HepG2 (cell line): ENCODE measurements around the gene INPP5E. TPM values are rescaled to one million over a fixed set of nuclear protein-coding genes. Genes with fewer than 3 reads are reported as not detected.

Source experiments
- ARID2 ChIP-seq: sonication (generic); formaldehyde crosslinking; IDR thresholded peaks from 2 replicates; pipeline ENCODE4 v1.8.1; 2022; ENCODE audit warnings: mild to moderate bottlenecking, missing genetic modification reagents, borderline replicate concordance
- ATF7-NPFF ChIP-seq: sonication (generic); formaldehyde crosslinking; IDR thresholded peaks from 2 replicates; pipeline ENCODE4 v1.8.1; 2023; ENCODE audit warnings: mild to moderate bottlenecking, low read depth, missing genetic modification reagents, moderate library complexity
- EZH2 ChIP-seq: conservative IDR thresholded peaks from 2 replicates; pipeline ENCODE4 v1.6.1; 2012; ENCODE audit warnings: mild to moderate bottlenecking, low read depth, low read length, moderate library complexity
- FOXC1 ChIP-seq: sonication (generic); formaldehyde crosslinking; IDR thresholded peaks from 2 replicates; pipeline ENCODE4 v1.8.0; 2022; ENCODE audit warnings: mild to moderate bottlenecking, missing genetic modification reagents, borderline replicate concordance
- HIVEP1 ChIP-seq: sonication (generic); formaldehyde crosslinking; IDR thresholded peaks from 2 replicates; pipeline ENCODE4 v1.4.0; 2020; ENCODE audit warnings: mild to moderate bottlenecking, missing genetic modification reagents
- KAT2B ChIP-seq: fragments of 150-350 bp; IDR thresholded peaks from 2 replicates; pipeline ENCODE4 v1.6.1; 2014; ENCODE audit warnings: low read depth, low read length, borderline replicate concordance
- KAT7 ChIP-seq: IDR thresholded peaks from 2 replicates; pipeline ENCODE4 v1.6.1; 2018; ENCODE audit warnings: borderline replicate concordance, missing compliant biosample characterization
- KAT8 ChIP-seq: IDR thresholded peaks from 2 replicates; pipeline ENCODE4 v1.6.1; 2016; ENCODE audit warnings: missing genetic modification reagents, missing compliant biosample characterization
- NFYC ChIP-seq: IDR thresholded peaks from 2 replicates; pipeline ENCODE4 v1.6.1; 2016; ENCODE audit warnings: missing genetic modification reagents, missing compliant biosample characterization
- RBAK ChIP-seq: sonication (generic); formaldehyde crosslinking; IDR thresholded peaks from 2 replicates; pipeline ENCODE4 v1.5.1; 2020; ENCODE audit warnings: mild to moderate bottlenecking, missing genetic modification reagents
- SMC3 ChIP-seq: IDR thresholded peaks from 2 replicates; pipeline ENCODE4 v1.6.1; 2011; ENCODE audit warnings: low read length, improper control_type of control experiment
- STAT6 ChIP-seq: sonication (generic); formaldehyde crosslinking; IDR thresholded peaks from 2 replicates; pipeline ENCODE4 v1.4.0; 2020; ENCODE audit warnings: missing genetic modification reagents, mild to moderate bottlenecking, borderline replicate concordance
- TBX2 ChIP-seq: sonication (generic); formaldehyde crosslinking; IDR thresholded peaks from 2 replicates; pipeline ENCODE4 v1.5.0; 2020; ENCODE audit warnings: missing genetic modification reagents, mild to moderate bottlenecking, borderline replicate concordance
- TEAD3 ChIP-seq: optimal IDR thresholded peaks from 2 replicates; pipeline ENCODE3; 2016; ENCODE audit warnings: borderline replicate concordance
- WIZ ChIP-seq: sonication (generic); formaldehyde crosslinking; IDR thresholded peaks from 2 replicates; pipeline ENCODE4 v1.5.1; 2020; ENCODE audit warnings: mild to moderate bottlenecking, missing genetic modification reagents
- ZBTB37 ChIP-seq: sonication (generic); formaldehyde crosslinking; IDR thresholded peaks from 2 replicates; pipeline ENCODE4 v1.4.0; 2020; ENCODE audit warnings: mild to moderate bottlenecking, missing genetic modification reagents
- ZNF839 ChIP-seq: sonication (generic); formaldehyde crosslinking; IDR thresholded peaks from 2 replicates; pipeline ENCODE4 v1.4.0; 2020; ENCODE audit warnings: missing genetic modification reagents, mild to moderate bottlenecking, borderline replicate concordance
- polyA plus RNA-seq, 8 experiments: library from polyadenylated mRNA; depleted of rRNA in 3 of 8; stranded (reverse) in 7 of 8; unstranded in 1 of 8; fragments of >200 nt; fragmentation: Illumina TruSeq in 4 of 8; extraction: Trizol in 4 of 8; gene quantifications; 2 replicates each; pipeline versions ENCODE4 v1.2.1 to v1.2.3, GENCODE V29; 2011 to 2016; ENCODE audit warnings: low read depth in 4 of 8, missing spikeins in 1 of 8, mixed read lengths in 1 of 8; ENCODE audit not compliant: insufficient read depth in 1 of 8
- total RNA-seq, 5 experiments: library from RNA; depleted of rRNA; stranded (reverse); fragments of >200 nt; fragmentation: Illumina TruSeq; extraction: Trizol; gene quantifications; 2 replicates each; pipeline ENCODE4 v1.2.3, GENCODE V29; 2016; ENCODE audit warnings: low read depth in 1 of 5
- TF ChIP-seq, protein P1 (sequence below): sonication (generic); formaldehyde crosslinking; IDR thresholded peaks from 2 replicates; pipeline ENCODE4 v1.4.0; 2020; ENCODE audit warnings: missing genetic modification reagents
- TF ChIP-seq, protein P2 (sequence below): sonication (generic); formaldehyde crosslinking; IDR thresholded peaks from 2 replicates; pipeline ENCODE4 v1.4.0; 2020; ENCODE audit warnings: missing genetic modification reagents

INPP5E gene
- total and polyA plus RNA-seq, 2 of the 13 experiments (the other 11 are each of a cell fraction or from before 2014, with no cell fraction given) = 5.5 TPM

DNA sequence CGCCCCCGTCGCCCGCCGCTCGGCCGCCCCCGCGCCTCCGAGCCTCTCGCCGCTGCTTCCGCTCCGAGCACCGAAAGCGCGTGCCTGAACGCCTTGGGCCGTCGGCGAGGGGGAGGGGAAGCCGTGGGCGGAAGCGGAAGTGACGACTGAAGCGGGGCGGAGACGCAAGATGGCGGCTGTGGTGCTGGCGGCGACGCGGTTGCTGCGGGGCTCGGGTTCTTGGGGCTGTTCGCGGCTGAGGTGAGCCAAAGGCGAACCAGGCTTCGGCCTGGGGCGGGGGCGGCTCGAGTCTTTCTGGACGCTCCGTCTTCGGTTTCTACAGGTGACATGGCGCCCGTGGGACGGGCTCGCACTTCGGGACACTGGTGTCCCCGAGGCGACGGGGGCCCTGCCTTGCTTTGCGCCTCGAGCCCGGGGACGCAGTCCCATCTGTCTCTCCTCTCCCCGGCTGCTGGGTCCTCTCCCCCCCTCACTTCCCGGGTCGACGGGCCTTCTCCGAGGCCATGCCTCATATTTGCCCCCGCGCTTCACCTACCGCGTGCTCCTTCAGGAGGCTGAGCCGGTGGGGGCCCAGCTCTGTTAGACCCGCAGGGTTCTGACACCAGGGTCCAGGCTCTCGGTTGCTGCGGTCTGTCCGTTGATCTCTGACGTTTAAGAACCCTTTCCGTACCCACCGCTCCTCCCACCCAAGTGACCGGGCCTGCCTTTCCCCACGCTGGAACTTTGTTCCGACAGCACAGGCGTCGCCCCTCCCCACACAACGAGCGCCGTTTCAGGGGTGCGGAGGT is 29.0 kb downstream of the INPP5E start, which contains the start of the genes ENTR1 and PMPCA (continued):
- TF ChIP-seq, protein P1, sequence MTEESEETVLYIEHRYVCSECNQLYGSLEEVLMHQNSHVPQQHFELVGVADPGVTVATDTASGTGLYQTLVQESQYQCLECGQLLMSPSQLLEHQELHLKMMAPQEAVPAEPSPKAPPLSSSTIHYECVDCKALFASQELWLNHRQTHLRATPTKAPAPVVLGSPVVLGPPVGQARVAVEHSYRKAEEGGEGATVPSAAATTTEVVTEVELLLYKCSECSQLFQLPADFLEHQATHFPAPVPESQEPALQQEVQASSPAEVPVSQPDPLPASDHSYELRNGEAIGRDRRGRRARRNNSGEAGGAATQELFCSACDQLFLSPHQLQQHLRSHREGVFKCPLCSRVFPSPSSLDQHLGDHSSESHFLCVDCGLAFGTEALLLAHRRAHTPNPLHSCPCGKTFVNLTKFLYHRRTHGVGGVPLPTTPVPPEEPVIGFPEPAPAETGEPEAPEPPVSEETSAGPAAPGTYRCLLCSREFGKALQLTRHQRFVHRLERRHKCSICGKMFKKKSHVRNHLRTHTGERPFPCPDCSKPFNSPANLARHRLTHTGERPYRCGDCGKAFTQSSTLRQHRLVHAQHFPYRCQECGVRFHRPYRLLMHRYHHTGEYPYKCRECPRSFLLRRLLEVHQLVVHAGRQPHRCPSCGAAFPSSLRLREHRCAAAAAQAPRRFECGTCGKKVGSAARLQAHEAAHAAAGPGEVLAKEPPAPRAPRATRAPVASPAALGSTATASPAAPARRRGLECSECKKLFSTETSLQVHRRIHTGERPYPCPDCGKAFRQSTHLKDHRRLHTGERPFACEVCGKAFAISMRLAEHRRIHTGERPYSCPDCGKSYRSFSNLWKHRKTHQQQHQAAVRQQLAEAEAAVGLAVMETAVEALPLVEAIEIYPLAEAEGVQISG (CRISPR knock-in tag) = peak; percentile 95
- TF ChIP-seq TBX2 (CRISPR knock-in tag) = peak; percentile 67
- TF ChIP-seq, protein P2, sequence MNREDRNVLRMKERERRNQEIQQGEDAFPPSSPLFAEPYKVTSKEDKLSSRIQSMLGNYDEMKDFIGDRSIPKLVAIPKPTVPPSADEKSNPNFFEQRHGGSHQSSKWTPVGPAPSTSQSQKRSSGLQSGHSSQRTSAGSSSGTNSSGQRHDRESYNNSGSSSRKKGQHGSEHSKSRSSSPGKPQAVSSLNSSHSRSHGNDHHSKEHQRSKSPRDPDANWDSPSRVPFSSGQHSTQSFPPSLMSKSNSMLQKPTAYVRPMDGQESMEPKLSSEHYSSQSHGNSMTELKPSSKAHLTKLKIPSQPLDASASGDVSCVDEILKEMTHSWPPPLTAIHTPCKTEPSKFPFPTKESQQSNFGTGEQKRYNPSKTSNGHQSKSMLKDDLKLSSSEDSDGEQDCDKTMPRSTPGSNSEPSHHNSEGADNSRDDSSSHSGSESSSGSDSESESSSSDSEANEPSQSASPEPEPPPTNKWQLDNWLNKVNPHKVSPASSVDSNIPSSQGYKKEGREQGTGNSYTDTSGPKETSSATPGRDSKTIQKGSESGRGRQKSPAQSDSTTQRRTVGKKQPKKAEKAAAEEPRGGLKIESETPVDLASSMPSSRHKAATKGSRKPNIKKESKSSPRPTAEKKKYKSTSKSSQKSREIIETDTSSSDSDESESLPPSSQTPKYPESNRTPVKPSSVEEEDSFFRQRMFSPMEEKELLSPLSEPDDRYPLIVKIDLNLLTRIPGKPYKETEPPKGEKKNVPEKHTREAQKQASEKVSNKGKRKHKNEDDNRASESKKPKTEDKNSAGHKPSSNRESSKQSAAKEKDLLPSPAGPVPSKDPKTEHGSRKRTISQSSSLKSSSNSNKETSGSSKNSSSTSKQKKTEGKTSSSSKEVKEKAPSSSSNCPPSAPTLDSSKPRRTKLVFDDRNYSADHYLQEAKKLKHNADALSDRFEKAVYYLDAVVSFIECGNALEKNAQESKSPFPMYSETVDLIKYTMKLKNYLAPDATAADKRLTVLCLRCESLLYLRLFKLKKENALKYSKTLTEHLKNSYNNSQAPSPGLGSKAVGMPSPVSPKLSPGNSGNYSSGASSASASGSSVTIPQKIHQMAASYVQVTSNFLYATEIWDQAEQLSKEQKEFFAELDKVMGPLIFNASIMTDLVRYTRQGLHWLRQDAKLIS (CRISPR knock-in tag) = no peak
- no peak for TF ChIP-seq RBAK (CRISPR knock-in tag)
- TF ChIP-seq ARID2 (CRISPR knock-in tag) = no peak
- TF ChIP-seq ATF7-NPFF = peak; percentile 86
- TF ChIP-seq HIVEP1 (CRISPR knock-in tag) = 0 out of 2 replicates have a peak, but pooled peaks have one; percentile 40
- TF ChIP-seq KAT8 (CRISPR knock-in tag) = peak; percentile 91
- no peak for TF ChIP-seq NFYC (CRISPR knock-in tag)
- no peak for TF ChIP-seq EZH2
- no peak for TF ChIP-seq ZBTB37
- no peak for TF ChIP-seq SMC3
- peak; percentile 70 for TF ChIP-seq TEAD3 (CRISPR knock-in tag)
- no peak for TF ChIP-seq ZNF839 (CRISPR knock-in tag)
- TF ChIP-seq KAT2B = no peak
- no peak for TF ChIP-seq FOXC1 (CRISPR knock-in tag)
- TF ChIP-seq WIZ = no peak
- peak; percentile 94 for TF ChIP-seq KAT7
- TF ChIP-seq STAT6 = no peak
